NCI-H446 treated with DMSO at 0.1 percent for 48 hours (cell line): ENCODE data around the gene FUOM.
A peak's percentile ranks its signal among the peaks of the same experiment; 100 is the strongest.

Experiments used
- DNase-seq: peaks from one replicate; lab custom pipeline; 2025; lab: John Stamatoyannopoulos, UW

FUOM gene

DNA sequence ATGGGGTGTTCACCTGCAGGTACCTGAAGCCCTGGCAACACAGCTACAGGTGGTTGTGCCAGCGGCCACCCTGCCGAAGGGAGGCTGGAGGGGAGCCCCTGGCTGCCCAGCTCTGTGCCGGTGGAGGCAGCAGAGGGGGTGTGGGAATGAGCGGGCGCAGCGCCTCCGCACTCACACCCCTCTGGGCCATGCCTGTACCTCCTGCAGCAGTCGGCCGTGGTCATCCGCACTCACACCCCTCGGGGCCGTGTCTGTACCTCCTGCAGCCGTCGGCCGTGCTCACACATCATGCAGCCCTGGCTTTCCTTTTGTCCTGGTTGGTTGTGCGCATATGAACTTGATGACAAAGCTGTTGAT lies 47.4 kb downstream of the FUOM start:
- DNase-seq, result no peak

DNA sequence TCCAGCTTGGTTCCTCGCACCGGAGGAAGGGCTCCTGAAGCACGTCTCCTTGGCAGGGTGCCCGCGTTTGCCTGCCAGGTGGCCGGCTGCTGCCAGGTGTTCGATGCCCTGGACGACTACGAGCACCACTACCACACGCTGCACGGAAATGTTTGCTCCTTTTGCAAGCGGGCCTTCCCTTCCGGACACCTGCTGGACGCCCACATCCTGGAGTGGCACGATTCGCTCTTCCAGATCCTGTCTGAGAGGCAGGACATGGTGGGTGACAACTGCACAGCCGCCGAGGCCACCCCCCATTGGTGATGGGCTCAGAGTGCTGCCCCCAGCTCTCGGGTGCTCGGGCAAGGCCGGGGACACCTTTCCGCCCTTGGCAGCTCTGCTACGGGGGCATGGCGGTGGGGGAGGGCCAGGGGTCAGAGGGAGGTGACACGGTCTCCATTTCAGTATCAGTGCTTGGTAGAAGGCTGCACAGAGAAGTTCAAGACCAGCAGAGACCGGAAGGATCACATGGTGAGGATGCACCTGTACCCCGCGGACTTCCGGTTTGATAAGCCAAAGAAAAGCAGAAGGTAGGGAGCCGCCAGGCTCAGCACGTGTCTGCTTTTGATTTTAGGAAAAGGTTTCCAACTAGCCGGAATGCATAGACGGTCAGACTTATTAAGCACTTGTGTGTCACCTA lies 48.0 kb downstream of the FUOM start:
- no peak for DNase-seq

DNA sequence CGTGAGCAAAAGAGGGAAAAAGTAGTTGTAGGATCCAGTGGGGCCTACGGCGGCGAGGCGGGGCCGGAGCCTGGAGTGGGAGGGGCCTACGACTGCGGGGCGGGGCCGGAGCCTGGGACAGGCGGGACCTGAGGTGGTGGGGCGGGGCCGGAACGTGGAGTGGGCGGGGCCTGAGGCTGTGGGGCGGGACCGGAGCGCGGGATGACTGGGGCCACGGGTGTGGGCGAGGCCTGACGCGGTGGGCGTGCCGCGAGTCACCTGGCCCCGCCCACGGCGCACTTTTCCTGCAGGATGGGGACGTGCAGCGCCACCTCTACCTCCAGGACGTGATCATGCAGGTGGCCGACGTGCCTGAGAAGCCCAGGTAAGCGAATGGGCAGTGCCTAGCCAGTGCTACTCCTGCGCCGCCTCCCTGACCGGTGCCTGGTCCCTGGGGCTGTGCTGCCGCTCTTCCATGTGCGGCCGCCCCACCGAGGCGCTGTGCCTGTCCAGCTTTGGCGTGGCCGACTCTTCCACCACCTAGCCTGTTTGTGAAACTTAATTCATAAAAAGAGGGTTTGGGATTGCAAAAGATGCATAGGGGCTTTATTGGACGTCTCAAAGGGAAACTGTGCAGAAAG lies 48.6 kb downstream of the FUOM start:
- DNase-seq, result peak; percentile 25

DNA sequence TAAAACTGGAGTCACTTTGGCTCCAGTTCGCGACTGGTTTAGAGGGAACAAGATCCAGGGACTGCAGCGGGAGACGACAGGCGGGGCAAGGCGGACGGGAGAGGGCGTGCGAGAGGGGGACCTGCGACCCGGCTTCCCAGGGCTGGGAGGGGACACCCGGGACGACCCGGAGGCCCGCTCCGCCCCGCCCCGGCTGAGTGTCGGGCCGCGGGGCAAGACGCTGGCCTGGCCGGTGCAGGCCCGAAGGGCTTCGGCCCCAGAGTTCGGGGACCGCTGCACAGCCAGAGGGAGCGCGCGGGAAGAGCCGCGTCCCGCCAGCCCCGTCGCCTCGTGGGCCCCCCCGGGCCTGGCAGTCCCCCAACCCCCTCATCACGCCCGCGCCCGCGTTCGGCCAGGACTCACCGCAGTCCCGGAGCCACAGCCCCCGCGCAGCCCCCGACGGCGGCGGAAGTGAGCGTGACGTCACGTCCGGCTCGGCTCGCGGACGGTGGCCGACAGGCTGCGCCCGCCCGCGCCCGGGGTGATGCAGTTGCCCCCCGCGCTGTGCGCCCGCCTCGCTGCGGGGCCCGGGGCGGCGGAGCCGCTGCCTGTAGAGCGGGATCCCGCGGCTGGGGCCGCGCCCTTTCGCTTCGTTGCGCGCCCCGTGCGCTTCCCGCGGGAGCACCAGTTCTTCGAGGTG lies 49.3 kb downstream of the FUOM start, which contains the start of the genes TUBGCP2 and ZNF511:
Gene TUBGCP2, minus strand, starts transcription at position 452 of the 679 bp plus-strand sequence. CDS start 5,931 bp downstream, outside the sequence.
Gene ZNF511, plus strand, starts transcription at position 494 of the 679 bp plus-strand sequence. Its CDS starts 30 bp downstream, at position 524.
- DNase-seq, result peak; percentile 37

DNA sequence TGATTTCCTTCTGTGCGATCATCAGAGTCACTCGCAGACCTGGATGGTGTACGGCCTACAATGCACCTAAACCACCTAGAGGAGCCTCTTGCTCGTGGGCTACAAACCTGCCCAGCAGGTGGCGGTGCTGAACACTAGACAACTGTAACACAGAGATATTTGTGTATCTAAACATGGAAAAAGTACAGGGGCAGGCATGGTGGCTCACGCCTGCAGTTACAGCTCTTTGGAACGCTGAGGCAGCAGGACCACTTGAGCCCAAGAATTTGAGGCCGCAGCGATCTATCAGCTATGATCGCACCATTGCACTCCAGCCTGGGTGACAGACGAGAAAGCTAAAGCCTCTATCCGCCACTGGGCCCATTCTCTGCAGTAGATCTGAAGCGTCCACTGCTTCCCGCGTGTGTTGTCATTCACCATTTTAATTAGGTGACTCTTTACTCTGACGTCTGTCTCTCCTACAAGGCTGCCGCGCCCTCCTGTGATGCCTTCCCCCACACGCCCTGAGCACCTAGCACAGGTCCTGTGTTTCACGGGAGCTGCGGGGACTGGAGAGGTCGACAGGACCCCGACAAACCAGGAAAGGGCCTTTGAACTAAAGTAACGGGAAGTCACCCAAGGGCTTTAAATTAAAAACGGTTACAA lies 49.9 kb downstream of the FUOM start:
- DNase-seq, result no peak

DNA sequence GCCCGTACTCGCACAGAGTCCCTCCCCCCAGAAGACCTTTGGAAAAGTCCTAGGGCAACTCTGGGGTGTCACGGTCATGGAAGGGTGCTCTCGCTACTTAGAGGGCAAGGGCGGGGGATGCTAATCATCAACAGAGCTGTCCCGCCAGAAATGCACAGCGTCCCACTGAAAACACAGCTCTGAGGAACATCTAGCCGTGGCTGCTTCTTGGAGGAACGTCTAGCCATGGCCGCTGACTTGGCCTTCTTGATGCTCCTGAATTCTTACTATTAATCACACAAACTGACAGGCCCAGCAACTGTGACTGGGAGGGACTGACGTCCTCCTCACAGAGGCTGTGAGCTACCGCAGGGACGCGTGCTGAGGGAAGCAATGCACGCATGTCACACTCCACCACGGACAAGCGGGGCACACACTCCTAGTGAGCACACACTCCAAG lies 50.9 kb downstream of the FUOM start:
- no peak for DNase-seq

GRCh38 chr10:133306097-133306476 lies 51.7 kb downstream of the FUOM start:
- no peak for DNase-seq
